HEK293 (cell line): ENCODE results near the gene SMIM24.

Experiments used
- CTCF ChIA-PET: fragments of 350-600 bp; formaldehyde crosslinking; extraction: SDS; loops from one replicate; lab custom pipeline; 2021; ENCODE audit warnings: antibody characterized with exemption; lab: Yijun Ruan, JAX
- POLR2A ChIA-PET: fragments of 300-600 bp; formaldehyde crosslinking; extraction: SDS; loops from one replicate; lab custom pipeline; 2020; ENCODE audit warnings: antibody characterized with exemption, inconsistent platforms; lab: Yijun Ruan, JAX
- H3K27ac ChIP-seq: fragments of 200-500 bp; sonication (Bioruptor generic); 2 replicates; pipeline ENCODE4 v1.5.1; 2014; ENCODE audit warnings: low read depth, low read length, control low read depth, inconsistent platforms; ENCODE audit errors: extremely low read depth
- H3K36me3 ChIP-seq, 2 experiments: fragments of 200-500 bp in 1 of 2; sonication (Bioruptor generic) in 1 of 2; 1 replicate in 1 of 2; 2 replicates in 1 of 2; pipeline ENCODE4 v1.5.1; 2014 to 2017; ENCODE audit warnings: inconsistent platforms in 2 of 2, low read length in 2 of 2; ENCODE audit not compliant: control insufficient read depth in 2 of 2, insufficient read depth in 1 of 2
- H3K4me1 ChIP-seq: fragments of 200-500 bp; sonication (Bioruptor generic); 2 replicates; pipeline ENCODE4 v1.5.1; 2014; ENCODE audit warnings: mild to moderate bottlenecking, low read length, inconsistent platforms; ENCODE audit not compliant: control insufficient read depth, insufficient read depth
- H3K4me3 ChIP-seq: 2 replicates; pipeline ENCODE4 v1.5.1; 2011; ENCODE audit warnings: low read depth, mild to moderate bottlenecking, control low read depth, low read length, moderate library complexity
- H3K9me3 ChIP-seq: fragments of 200-500 bp; sonication (Bioruptor generic); 2 replicates; pipeline ENCODE4 v1.5.1; 2014; ENCODE audit warnings: low read depth, low read length, inconsistent platforms; ENCODE audit not compliant: control insufficient read depth, insufficient read depth
- GLIS1 ChIP-seq: fragments of 450-650 bp; formaldehyde crosslinking; IDR thresholded peaks from 2 replicates; pipeline ENCODE4 v1.5.1; 2016; ENCODE audit warnings: missing biosample characterization, missing genetic modification characterization
- GLIS2 ChIP-seq: fragments of 450-650 bp; formaldehyde crosslinking; IDR thresholded peaks from 2 replicates; pipeline ENCODE4 v1.5.1; 2016; ENCODE audit warnings: missing biosample characterization, missing genetic modification characterization
- HOXA7 ChIP-seq: sonication (generic); formaldehyde crosslinking; IDR thresholded peaks from 2 replicates; pipeline ENCODE4 v1.8.1; 2022; ENCODE audit warnings: missing genetic modification reagents, borderline replicate concordance
- HOXD13 ChIP-seq: sonication (generic); formaldehyde crosslinking; IDR thresholded peaks from 2 replicates; pipeline ENCODE4 v1.8.0; 2022; ENCODE audit warnings: missing genetic modification reagents, borderline replicate concordance
- SCRT2 ChIP-seq: fragments of 450-650 bp; formaldehyde crosslinking; IDR thresholded peaks from 2 replicates; pipeline ENCODE4 v1.5.1; 2016; ENCODE audit warnings: missing biosample characterization, missing genetic modification characterization
- ZNF292 ChIP-seq: fragments of 450-650 bp; formaldehyde crosslinking; IDR thresholded peaks from 2 replicates; pipeline ENCODE4 v1.5.1; 2016; ENCODE audit warnings: low read depth, missing biosample characterization, missing genetic modification characterization, borderline replicate concordance
- ZNF394 ChIP-seq: fragments of 450-650 bp; formaldehyde crosslinking; IDR thresholded peaks from 2 replicates; pipeline ENCODE4 v1.5.1; 2016; ENCODE audit warnings: missing biosample characterization, missing genetic modification characterization, mild to moderate bottlenecking, moderate library complexity, borderline replicate concordance
- ZNF521 ChIP-seq: fragments of 450-650 bp; formaldehyde crosslinking; IDR thresholded peaks from 2 replicates; pipeline ENCODE4 v1.5.1; 2017; ENCODE audit warnings: missing biosample characterization, mild to moderate bottlenecking, missing genetic modification characterization
- ZNF660 ChIP-seq: fragments of 450-650 bp; IDR thresholded peaks from 2 replicates; pipeline ENCODE4 v1.5.1; 2018; ENCODE audit warnings: missing biosample characterization, mild to moderate bottlenecking, missing genetic modification characterization
- ZNF664 ChIP-seq: fragments of 450-650 bp; formaldehyde crosslinking; IDR thresholded peaks from 2 replicates; pipeline ENCODE4 v1.5.1; 2016; ENCODE audit warnings: missing biosample characterization, missing genetic modification characterization
- ZNF747 ChIP-seq: fragments of 450-650 bp; formaldehyde crosslinking; IDR thresholded peaks from 2 replicates; pipeline ENCODE4 v1.5.1; 2016; ENCODE audit warnings: missing biosample characterization, missing genetic modification characterization
- ZNF837 ChIP-seq: fragments of 450-650 bp; formaldehyde crosslinking; IDR thresholded peaks from 2 replicates; pipeline ENCODE4 v1.5.1; 2016; ENCODE audit warnings: missing biosample characterization, missing genetic modification characterization
- TF ChIP-seq, protein P1 (sequence below): fragments of 450-650 bp; formaldehyde crosslinking; IDR thresholded peaks from 2 replicates; pipeline ENCODE4 v1.5.1; 2016; ENCODE audit warnings: missing biosample characterization, missing genetic modification characterization
- TF ChIP-seq, protein P2 (sequence below): fragments of 450-650 bp; formaldehyde crosslinking; IDR thresholded peaks from 2 replicates; pipeline ENCODE4 v1.5.1; 2016; ENCODE audit warnings: missing biosample characterization, missing genetic modification characterization
- TF ChIP-seq, protein P3 (sequence below): fragments of 450-650 bp; formaldehyde crosslinking; IDR thresholded peaks from 2 replicates; pipeline ENCODE4 v1.5.1; 2016; ENCODE audit warnings: missing biosample characterization, missing genetic modification characterization

Gene SMIM24

DNA sequence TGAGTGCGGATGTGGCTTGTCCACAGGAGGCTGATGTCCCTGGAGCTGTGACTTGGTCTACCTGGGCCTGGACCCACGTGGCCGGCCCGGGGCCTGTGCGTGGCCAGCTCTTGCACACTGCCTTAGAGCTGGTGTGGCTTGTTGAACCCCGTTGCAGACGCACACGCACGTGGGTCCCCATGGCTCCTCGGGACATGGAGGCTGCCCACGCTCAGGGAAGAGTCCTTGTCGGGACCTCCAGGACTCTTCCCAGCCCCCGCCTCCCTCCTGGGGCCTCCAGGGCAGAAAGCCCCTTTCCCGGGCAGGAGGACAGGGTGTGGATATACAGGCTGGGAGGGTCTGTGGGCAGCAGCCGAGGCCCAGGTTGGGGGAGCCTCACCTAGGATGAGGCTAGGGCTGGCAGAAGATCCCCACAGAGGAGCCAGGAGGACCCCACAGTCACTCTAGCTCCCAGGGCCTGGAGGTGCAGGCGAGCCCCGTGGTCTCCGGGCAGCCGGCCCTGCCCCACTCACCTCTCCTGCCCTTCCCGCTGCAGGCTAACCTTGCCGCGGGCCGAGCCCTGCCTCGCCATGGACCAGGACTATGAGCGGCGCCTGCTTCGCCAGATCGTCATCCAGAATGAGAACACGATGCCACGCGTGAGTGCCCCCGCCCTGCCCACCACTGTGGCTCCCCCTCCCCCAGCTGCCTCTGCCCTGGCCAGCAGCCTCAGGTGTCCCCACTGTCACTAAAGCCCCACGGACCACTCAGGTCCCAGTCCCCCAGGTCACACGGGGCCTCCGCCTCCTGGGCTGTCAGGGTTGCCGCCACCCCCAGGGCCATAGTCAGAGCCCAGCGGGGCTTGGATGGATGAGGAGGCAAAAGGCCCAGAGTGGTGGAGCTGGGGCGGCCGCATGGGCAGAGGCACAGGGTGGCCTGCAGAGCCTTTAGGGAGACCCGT, 42.4 kb upstream of the SMIM24 start:
- POLR2A ChIA-PET: no interaction called here
- CTCF ChIA-PET: interaction anchor here (1.2 kb wide), 1 partner anchor 232 kb away, joined by 4 read pairs; no protein-coding TSS in a partner anchor
- Histone ChIP-seq H3K4me1 (no peaks in the 10 kb centered on the region), H3K4me3 (no peak overlapping the region), H3K9me3 (no peaks in the 10 kb centered on the region), H3K27ac (0 out of 2 replicates have a peak overlapping the region, but pooled peaks have one; percentile 9), H3K36me3 (peaks cover 4 to 90% of the 10 kb centered on the region in 2 experiments; a peak in 1 of 3 replicates)
- TF ChIP-seq ZNF521 (tag by site-specific recombination): no peak
- no peak for TF ChIP-seq ZNF747
- TF ChIP-seq ZNF664 (tag by site-specific recombination): no peak
- TF ChIP-seq HOXA7 (CRISPR knock-in tag): no peak
- TF ChIP-seq ZNF660: no peak
- TF ChIP-seq ZNF837 (tag by site-specific recombination): no peak
- TF ChIP-seq, protein P1, sequence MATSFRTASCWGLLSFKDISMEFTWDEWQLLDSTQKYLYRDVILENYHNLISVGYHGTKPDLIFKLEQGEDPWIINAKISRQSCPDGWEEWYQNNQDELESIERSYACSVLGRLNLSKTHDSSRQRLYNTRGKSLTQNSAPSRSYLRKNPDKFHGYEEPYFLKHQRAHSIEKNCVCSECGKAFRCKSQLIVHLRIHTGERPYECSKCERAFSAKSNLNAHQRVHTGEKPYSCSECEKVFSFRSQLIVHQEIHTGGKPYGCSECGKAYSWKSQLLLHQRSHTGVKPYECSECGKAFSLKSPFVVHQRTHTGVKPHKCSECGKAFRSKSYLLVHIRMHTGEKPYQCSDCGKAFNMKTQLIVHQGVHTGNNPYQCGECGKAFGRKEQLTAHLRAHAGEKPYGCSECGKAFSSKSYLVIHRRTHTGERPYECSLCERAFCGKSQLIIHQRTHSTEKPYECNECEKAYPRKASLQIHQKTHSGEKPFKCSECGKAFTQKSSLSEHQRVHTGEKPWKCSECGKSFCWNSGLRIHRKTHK (tag by site-specific recombination): no peak
- TF ChIP-seq ZNF394: no peak
- TF ChIP-seq, protein P2, sequence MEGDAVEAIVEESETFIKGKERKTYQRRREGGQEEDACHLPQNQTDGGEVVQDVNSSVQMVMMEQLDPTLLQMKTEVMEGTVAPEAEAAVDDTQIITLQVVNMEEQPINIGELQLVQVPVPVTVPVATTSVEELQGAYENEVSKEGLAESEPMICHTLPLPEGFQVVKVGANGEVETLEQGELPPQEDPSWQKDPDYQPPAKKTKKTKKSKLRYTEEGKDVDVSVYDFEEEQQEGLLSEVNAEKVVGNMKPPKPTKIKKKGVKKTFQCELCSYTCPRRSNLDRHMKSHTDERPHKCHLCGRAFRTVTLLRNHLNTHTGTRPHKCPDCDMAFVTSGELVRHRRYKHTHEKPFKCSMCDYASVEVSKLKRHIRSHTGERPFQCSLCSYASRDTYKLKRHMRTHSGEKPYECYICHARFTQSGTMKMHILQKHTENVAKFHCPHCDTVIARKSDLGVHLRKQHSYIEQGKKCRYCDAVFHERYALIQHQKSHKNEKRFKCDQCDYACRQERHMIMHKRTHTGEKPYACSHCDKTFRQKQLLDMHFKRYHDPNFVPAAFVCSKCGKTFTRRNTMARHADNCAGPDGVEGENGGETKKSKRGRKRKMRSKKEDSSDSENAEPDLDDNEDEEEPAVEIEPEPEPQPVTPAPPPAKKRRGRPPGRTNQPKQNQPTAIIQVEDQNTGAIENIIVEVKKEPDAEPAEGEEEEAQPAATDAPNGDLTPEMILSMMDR (tag by site-specific recombination): no peak
- no peak for TF ChIP-seq GLIS2 (tag by site-specific recombination)
- TF ChIP-seq GLIS1: no peak
- no peak for TF ChIP-seq HOXD13 (CRISPR knock-in tag)
- TF ChIP-seq, protein P3, sequence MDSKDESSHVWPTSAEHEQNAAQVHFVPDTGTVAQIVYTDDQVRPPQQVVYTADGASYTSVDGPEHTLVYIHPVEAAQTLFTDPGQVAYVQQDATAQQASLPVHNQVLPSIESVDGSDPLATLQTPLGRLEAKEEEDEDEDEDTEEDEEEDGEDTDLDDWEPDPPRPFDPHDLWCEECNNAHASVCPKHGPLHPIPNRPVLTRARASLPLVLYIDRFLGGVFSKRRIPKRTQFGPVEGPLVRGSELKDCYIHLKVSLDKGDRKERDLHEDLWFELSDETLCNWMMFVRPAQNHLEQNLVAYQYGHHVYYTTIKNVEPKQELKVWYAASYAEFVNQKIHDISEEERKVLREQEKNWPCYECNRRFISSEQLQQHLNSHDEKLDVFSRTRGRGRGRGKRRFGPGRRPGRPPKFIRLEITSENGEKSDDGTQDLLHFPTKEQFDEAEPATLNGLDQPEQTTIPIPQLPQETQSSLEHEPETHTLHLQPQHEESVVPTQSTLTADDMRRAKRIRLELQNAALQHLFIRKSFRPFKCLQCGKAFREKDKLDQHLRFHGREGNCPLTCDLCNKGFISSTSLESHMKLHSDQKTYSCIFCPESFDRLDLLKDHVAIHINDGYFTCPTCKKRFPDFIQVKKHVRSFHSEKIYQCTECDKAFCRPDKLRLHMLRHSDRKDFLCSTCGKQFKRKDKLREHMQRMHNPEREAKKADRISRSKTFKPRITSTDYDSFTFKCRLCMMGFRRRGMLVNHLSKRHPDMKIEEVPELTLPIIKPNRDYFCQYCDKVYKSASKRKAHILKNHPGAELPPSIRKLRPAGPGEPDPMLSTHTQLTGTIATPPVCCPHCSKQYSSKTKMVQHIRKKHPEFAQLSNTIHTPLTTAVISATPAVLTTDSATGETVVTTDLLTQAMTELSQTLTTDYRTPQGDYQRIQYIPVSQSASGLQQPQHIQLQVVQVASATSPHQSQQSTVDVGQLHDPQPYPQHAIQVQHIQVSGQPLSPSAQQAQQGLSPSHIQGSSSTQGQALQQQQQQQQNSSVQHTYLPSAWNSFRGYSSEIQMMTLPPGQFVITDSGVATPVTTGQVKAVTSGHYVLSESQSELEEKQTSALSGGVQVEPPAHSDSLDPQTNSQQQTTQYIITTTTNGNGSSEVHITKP (tag by site-specific recombination): no peak

DNA sequence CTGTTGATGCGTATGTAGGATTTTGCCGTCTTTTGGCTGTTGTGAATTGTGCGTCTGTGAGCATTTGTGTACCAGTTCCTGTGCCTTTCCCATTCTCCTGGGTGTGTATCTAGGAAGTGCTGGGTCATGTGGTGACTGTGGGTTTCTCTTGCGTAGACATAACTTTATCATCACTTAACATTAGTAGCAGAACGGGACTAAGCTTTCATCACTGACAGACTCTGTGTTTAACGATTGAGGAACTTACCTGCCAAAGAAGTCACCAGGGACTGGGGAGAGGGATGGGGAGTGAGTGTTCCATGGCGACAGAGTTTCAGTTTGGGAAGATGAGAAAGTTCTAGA, 40.8 kb upstream of the SMIM24 start:
- CTCF ChIA-PET: interaction anchor here (0.6 to 1.2 kb wide), 4 partner anchors 23 to 234 kb away, joined by 3 to 4 read pairs (median 3); no protein-coding TSS in a partner anchor
- POLR2A ChIA-PET: no interaction called here
- Histone ChIP-seq H3K27ac (no peak overlapping the region), H3K9me3 (no peaks in the 10 kb centered on the region), H3K36me3 (peaks cover 5 to 82% of the 10 kb centered on the region in 2 experiments; a peak in 1 of 3 replicates), H3K4me3 (no peak overlapping the region), H3K4me1 (peaks cover 4% of the 10 kb centered on the region; the same call in 1 of the 2 replicates)
- peak; percentile 3; the same call in 1 of the 2 replicates for TF ChIP-seq SCRT2 (tag by site-specific recombination)
- no peak for TF ChIP-seq ZNF292 (tag by site-specific recombination)
